ENCODE results near the gene AIP.

AIP gene

DNA sequence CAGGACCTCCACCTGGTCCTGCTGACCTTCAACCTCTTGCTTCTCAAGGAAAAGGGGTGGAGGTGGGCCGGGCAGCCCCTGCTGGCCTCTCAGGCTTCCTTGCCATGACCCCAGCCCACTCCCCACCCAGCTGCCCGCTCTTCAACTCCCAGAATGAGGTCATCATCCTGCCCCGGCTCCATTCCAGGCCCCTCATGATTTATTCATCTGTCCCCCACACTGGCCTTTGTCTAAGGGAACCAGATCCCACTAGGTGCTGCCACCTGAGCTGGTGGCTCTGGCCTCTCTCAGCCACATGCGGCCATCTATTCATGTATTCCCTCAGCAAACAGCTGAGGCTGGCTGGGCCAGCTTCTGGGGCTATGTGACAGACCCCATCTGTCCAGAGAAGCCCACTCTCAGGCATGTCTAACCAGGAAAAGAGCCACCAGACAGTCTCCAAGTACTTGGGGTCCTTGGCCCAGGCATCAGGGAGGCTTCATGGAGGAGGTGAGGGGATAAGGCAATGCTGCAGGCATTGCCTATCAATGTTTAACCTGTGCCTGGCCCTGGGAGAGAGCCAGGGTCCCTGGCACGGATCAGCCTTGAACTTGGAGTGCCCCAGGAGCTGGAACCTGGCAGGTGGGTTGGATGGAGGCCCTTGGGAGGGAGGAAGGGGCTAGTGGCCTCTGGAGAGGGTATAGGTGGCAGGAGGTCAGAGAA lies 42.6 kb downstream of the AIP start:
- H3K4me3 ChIP-seq (ENCODE audit: low read depth, low read length), result no peak overlapping the region

DNA sequence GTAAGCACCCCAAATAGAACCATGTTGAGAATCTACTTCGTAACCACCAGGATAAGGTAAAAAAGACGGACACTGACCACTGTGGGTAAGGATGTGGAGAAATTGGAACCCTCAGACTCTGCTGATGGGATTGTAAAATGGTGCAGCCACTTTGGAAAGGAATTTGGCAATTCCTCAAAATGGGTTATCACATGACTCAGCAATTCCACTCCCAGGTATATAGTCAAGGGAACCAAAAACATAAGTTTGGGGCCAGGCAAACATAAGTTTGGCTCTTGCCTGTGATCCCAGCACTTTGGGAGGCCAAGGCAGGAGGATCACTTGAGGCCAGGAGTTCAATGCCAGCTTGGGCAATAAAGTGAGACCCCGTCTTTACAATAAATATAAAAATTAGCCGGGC lies 45.5 kb downstream of the AIP start:
- no peak overlapping the region for H3K4me3 ChIP-seq (ENCODE audit: low read depth, low read length)

DNA sequence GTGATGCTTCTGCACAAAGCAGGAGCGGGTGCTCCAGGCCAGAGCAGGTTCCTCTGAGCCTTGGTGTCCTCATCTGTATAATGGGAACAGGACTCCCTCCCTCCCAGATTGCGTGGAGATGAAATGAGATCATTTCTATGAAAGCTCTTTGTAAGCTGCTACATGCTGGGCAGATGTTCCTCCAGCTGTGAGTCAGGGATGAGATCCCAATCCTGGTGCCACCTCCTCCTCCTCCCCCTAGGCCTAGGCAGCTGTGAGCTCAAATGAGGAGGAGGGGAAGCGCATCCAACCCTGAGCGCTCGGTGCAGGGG lies 47.4 kb downstream of the AIP start:
- H3K4me3 ChIP-seq (ENCODE audit: low read depth, low read length), result no peak overlapping the region

DNA sequence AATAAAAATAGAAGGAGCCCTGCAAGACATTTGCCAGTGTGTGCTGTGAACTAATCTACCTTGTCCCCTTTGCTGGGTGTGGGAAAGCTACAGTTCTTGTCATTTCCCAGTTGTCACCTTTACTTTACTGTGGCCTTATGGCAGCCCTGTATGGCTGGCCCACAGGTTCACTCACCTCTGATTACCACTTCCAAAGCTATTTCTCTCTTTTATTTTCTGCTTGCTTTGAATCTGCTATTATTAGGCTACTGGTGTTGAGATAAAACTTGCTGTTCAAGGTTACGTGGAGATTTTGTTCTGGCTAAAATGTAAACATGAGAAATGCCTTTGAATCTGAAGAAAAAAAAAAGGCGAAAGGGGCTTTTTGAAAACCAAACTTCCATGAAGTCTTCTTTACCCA lies 50.1 kb downstream of the AIP start:
- no peak overlapping the region for H3K4me3 ChIP-seq (ENCODE audit: low read depth, low read length)

DNA sequence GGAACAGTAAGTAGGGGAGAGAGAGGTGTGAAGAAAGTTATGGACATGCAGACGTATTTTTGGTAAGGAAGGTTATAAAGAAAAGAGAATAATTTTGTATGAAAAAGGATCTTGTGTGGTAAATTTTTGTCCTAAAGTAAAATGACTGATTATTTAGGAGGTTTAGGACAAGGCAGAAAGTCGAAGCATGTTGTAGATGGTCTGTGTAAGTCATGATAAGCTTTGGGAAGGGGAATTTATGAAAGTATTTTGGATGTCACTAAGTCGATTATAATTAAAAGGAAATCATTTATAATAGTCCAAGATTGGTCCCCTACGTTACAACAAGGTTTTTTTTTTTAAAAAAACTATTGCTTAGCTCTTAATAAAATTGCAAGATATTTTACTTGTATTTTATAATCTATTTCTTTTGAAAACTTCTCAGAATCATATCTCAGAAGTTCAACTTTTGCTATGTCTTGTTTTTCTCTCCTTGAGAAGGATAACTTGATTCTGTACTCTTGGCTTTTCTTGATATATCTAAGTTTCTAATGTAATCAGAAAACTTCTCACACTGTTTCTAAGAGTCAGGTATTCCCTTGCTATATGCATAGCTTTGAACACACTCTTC lies 51.3 kb downstream of the AIP start:
- H3K4me3 ChIP-seq (ENCODE audit: low read depth, low read length), result no peak overlapping the region

DNA sequence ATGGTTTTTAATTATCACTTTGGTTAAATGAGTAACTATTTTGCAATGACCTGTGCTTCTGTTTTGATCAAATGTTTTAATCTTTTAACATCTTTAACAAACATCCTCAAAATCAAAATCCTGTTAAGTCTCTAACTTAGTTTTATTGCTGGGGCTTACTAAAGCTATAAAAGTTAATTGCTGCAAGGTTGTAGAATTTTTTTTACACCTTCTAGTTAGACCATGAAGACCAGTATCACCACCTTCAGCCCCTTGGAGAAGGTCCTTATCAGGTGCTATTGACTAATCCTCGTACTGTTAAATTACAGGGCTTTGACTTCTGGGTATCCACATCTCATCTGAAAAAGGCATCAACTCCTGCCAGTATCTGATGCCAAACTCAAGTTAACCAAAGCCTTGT lies 52.7 kb downstream of the AIP start:
- H3K4me3 ChIP-seq (ENCODE audit: low read depth, low read length), result no peak overlapping the region

DNA sequence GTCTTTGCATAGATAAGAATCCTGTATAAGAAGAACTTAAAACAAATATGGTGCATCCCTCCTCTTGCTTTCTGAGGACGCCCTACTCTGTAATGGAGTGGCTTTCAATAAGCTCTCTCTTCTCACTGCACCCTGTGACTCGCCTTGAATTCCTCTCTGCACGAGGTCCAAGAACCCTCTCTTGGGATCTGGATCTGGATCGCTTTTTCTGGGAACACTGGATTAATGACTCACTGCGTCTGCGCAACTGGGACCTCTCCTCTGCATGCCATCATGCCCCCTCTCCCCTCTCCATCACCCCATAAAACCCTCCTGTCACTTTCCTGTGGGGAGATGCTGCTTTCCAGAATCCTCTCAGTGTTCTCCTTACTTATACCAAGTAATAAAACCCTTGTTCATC lies 55.5 kb downstream of the AIP start:
- no peak overlapping the region for H3K4me3 ChIP-seq (ENCODE audit: low read depth, low read length)

DNA sequence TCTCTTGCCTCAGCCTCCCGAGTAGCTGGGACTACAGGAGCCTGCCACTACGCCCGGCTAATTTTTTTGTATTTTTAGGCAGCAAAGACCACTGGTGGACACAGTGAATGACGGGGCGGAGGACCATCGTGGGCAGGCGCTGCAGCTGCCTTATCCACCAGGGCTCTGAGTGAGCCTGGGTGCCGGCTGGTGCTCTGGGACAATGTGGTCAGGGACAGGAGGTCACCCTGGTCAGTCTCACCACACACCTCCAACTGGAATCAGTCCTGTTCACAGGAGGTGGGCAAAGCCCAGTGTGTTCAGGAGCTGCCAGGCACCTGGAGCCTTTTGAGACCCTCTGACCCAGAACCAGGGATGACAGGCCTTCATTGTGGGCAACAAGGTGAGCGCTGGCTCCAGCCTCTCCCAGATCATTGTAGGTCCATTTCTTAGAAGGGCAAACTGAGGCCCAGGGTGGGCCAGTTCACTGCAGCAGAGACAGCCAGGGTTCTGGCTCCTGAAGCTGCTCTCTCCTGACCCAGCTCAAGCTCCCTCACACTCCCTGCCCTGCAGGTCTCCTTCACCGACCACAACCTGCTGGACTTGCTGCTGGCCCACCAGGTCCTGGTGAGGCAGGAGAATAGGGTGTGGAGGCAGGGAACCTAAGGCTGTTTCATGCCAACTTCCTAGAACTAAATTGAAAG lies 56.1 kb downstream of the AIP start:
- H3K4me3 ChIP-seq (ENCODE audit: low read depth, low read length), result no peak overlapping the region

DNA sequence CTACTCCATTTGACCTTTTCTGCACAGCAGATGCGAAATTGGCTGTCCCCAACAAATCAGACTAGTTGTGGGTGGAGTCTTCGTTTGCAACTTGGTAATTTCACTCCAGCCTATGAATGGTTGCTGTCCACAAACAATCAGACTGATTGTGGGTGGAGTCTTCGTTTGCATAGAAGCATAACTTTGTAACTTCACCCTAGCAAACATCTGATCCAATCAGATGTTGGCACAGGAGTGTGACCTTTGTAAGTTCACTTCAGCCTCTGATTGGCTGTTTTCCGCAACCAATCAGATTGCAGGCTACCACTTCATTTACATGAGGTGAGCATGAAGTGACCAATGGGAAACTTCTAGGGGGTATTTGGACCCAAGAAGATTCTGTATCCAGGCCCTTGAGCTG lies 56.7 kb downstream of the AIP start:
- H3K4me3 ChIP-seq (ENCODE audit: low read depth, low read length), result no peak overlapping the region
